Vagina (tissue), 2 donors: ENCODE results near the gene OPRL1.

Source experiments
- CTCF ChIP-seq, 3 experiments: fragments of 450-650 bp in 2 of 3; fragments of 200-600 bp in 1 of 3; sonication (generic) in 1 of 3; IDR thresholded peaks; one replicate each; pipeline ENCODE4 v1.5.1; 2017 to 2019; ENCODE audit warnings: antibody characterized with exemption in 3 of 3, mild to moderate bottlenecking in 2 of 3, moderate library complexity in 2 of 3
- POLR2A ChIP-seq, 2 donors: fragments of 450-650 bp; IDR thresholded peaks; one replicate each; pipeline ENCODE4 v1.6.1; 2017; ENCODE audit warnings: antibody characterized with exemption in 2 of 2, mild to moderate bottlenecking in 2 of 2, moderate library complexity in 2 of 2

DNA sequence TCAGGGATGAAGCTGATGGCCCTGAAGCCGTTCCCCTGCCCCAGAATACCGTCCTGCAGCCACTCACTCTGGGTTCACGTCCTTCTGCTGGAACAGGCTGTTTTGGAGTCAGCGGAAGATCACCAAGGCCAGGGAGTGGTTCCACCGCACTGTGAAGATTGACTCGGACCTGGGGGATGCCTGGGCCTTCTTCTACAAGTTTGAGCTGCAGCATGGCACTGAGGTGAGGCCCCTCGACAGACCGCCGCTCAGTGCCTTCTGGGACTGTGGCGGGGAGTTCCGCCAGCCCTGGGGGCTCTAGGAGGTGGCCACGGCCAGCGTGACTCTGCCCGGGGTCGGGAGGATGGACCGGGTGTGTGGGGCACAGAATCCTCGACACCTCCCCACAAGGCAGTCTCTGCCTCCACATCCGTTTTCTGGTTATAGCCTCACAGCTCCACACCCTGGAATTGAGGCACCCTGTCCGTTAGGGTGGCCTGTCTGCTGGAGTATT lies 48.0 kb upstream of the OPRL1 start:
- no peak for TF ChIP-seq POLR2A (IDR thresholded peaks at IDR 0.05)
- no peak for TF ChIP-seq CTCF (IDR thresholded peaks at IDR 0.05)
